GM18867 (cell line): ENCODE measurements around the gene ABLIM2.

ENCODE experiments used
- ATAC-seq: cut with Tn5 transposase; IDR thresholded peaks from one replicate; pipeline ENCODE4 v1.9.1; 2021; ENCODE audit warnings: mild to moderate bottlenecking, moderate library complexity; ENCODE audit not compliant: unreplicated experiment

Gene ABLIM2

DNA sequence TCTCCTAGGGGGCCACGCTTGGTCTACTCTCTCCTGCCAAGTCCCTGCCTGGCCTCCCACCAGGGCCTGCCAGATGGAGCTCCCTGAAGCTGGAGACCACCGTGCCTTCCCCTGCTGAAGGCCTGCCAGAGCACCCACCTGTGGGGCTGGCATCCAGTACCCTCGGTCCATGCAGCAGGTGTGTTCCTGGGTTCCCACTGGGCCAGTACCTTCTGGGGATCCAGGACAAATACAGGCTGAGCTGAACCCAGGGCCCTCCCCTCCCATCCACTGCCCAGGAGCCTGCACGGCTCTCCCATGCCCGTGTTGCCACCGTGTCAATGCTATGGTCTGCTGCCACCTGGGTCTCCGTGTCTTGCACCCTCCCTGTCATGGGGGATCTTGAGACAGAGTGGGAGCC is 68.8 kb downstream of the ABLIM2 start:
- no peak for ATAC-seq

DNA sequence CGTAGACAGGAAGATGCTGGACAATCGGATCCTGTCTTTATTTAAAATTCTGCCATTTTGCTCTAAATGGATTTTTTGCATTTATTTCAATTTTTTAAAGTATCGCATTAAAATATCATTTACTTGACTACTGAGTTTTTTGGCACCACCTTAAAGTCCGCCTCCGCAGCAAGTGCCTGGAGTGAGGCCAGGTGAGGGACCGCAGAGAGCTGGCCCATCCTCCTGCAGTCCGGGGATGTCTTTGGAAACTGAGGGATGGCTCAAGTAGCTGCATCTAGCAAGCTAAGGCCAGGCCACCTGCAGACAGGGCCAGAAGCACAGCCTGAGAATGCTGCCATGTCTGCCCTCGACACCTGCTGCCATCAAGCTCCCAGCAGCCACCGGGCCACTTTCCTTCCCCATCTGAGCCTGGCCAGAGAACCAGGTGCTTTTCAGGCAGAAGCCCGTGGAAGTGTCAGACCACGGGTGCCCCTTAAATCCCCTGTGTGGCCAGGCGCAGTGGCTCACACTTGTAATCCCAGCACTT is 69.6 kb downstream of the ABLIM2 start:
- ATAC-seq = no peak

DNA sequence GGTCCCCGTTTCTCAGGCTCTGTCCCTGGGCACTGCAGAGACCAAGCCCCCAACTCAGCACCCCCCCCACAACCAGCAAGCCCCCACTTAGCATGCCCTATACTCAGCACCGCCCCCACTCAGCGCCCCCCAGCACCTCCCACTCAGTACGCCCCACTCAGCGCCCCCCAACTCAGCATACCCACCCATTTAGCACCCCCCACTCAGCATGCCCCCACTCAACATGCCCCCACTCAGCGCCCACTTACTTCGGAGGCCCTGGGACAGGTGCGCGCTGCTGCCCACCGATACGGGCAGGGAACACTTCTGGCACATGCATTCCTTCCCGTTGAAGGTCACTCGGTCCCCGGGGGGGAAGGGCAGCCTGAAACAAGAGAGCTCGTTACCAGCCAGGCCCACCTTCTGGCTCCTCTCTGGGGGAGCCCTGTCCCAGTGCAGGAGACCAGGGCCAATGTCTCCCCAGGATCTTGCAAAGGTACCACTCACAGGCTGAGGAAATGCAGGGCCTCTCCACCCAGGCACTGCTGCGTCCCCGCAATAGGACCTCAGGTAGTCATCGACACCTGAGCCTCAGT is 70.6 kb downstream of the ABLIM2 start:
- no peak for ATAC-seq

DNA sequence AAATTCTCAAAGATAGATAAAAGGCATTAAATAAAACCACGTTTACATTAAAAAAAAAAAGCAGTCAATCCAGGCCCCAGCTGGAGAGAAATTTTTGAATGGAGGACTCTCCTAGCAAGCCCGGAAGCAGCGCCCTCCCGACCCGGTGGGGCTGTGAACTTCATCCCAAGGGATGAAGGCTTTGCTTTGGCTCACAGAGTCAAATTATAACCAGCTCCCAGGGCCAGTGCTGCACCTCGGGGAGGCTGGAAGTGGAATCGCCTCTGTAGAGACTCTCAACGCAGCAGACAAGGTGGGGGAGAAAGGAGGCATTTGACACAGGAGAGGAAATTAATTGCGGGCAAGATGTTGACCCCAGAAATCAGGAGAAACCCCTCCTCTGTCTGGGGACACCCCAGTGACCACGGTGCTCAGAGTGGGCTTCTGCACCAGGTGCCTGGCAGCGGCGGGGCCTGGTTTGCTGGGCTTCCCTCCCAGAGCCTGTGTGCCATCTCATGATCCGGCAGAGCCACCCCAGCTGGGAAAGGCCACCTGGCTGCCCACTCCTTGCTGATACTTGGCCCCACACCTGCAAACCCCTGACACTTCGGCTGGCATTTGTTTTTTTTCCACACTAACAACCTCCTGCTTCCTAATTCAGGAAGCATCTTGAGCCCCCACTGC is 71.7 kb downstream of the ABLIM2 start:
- ATAC-seq = no peak

DNA sequence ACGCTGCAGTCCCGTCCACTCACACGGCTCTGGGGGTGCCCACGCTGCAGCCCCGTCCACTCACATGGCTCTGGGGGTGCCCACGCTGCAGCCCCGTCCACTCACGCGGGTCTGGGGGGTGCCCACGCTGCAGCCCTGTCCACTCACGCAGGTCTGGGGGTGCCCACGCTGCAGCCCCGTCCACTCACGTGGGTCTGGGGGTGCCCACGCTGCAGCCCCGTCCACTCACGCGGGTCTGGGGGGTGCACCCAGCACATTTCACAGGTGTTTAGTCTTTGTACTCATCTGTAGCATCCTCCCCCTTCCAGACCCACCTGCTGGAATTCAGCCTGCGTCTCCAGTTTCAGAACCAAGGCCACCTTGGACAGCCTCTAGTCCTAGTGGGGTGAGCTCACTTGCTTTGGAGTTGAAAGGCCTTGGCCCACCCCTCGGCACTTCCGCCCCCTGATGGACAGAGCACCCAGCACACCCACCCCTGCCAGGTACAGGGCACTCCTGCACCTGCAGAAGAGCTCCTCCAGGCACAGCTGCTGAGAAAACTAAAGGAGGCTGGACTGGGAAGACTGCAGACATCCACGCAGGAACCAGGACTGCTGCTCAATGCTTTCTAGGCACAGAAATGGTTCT is 73.0 kb downstream of the ABLIM2 start:
- no peak for ATAC-seq

DNA sequence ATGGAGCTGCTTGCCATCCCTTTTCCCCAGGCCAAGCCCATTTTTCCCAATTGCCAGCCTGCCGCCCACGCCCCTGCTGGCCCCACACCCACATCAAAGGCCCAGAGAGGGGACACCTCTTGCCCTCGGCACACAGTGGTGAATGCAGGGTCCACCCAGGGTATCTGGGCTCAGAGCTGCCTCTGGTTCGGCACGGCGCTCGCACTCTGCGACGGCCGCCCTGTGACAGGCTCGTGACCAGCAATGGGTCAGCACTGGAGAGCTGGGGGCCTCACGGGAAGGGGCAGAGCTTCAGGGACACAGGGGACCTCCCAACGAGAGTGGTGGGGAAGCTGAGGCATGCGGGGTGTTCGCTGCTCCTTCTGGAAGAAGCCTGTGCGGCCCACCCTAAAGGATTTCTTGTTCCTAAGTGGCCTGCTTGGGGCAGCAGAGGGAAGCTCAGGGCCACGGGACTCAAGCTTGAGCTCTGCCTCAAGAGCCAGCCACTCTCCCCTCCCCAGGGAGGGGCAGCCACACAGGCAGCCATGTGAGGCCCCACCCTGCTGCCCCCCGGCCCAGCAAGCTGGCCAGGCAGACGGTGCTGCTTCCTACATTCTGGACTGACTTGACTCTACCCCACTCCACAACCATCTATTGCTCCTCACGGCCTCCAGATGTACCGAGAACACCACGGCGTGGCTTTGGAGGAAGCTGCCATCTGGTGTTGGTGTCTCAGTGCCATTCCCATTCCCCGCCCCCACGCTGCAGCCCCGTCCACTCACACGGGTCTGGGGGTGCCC is 73.7 kb downstream of the ABLIM2 start:
- ATAC-seq = no peak

DNA sequence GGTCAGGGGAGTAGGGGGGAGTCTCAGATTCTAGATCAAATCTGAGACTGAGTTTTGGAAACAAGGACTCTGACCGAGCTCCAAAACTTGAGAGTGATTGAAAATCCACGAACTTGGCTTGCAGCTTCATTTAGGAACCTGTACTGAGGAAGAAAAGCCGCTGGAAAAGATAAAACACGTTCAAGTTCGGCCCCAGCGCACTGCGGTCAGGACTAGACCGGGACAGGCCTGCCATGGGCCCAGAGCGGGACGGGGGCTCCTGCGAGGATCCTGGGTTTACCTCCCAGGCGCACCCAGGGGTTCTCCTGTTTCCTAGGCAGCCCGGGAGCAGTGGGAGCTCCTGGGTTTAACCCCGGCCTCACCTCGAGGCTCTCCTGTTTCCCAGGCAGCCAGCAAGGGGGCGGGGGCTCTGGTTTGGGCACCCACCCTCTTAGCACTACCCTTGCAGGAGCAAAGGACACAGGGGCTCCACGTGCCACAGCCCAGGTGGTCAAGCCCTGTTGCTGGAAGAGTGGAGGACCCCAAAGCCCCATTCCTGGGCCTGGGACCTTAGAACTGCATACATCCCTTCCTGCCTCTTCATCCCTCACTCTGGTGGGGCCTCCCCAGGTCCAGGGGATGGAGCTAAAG is 74.5 kb downstream of the ABLIM2 start:
- ATAC-seq = no peak

DNA sequence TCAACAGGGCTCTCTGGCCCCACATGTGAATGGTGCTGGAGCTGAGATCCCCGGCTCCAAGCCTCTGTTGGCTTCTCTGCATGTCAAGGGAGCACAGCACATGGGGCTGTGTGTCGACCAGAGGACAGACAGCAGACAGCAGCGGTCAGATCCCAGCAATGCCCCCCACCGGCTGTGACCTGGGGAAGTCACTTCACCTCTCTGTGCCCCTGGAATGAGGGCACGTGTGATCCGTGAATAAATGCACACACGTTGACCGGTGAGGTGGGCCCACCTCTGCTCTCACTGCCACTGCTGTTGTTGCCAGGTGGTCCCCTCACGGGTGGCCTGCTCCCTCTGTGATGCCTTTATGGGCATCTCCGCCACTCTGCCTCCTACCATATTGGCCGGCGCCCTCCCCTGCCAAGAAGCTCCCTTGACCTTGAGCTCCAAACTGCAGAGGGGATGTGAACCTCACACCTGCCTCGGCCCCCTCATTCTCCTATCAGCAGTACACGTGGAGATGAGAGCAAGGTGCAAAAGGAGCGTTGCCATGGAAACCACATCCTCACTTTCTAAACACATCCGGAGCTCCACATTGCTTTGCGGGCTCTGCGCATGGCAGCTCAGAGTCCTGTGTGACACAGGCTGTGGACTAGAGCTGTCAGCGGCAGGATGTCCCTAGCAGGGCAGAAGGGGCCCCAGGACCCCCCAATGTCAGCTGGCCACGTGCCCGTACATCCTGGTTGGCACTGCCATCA is 75.4 kb downstream of the ABLIM2 start:
- ATAC-seq = no peak

DNA sequence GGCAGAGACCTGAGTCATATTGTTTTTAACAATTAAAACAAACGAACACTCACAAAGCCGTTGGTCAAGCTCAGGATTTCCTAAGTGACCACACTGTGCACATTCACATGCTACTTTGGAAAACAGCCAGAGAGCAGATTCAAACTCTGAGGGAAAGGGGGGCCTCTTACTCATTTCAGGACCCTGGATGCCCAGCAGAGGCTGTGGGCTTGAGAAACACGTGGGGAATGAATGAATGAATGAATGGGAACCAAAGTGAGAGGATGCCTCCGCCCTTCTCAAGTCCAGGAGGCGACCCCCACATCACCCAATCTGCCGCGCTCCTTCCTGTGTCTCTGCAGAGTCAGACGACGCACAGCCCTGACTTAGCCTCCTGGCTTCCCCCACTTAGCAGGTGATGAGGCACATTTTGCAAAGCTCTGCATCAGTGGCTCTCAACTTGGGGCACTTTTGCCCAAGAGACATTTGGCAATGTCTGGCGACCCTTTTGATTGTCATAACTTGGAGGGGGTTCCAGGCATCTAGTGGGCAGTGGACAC is 76.0 kb downstream of the ABLIM2 start:
- ATAC-seq = no peak

DNA sequence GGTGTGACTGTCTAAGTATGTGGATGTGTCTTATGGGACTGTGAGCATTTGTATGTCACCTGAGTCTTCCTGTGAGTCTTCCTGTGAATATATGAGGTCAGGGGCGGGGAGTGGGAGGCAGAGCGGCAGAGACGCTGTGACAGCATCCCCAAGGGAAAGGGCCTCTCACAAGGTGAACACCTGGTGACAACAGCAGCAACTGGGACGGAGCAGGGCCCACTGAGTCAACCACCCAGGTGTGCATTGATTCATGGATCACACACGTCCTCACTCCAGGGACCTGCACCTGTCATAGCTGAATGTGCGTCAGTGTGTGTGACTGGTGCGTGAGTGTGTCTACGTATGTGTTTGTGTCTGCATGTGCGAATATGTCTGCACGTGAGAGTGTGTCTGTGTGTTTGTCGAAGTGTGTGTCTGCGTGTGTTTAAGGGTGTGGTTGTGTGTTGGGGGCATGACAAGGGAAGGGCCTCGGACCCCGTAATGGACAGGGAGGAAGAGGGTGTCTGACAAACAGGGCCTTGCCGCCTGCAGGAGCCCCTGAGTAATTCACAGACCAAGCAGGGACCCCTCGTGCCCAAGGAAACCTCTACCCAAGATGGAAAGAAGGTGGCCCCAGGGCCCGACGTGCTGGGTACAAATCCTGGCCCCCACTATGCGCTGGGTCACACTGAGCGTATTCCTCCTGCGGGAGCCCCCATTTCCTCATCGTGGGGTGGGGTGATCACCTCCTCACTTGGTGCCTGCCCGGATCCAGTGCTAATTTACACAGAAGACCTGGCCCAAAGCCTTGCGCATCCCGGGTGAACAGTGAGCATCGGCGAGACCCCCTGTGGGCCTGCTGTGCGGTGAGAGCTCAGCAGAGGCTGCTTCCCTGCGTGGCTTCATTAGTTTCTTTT is 76.7 kb downstream of the ABLIM2 start:
- no peak for ATAC-seq

DNA sequence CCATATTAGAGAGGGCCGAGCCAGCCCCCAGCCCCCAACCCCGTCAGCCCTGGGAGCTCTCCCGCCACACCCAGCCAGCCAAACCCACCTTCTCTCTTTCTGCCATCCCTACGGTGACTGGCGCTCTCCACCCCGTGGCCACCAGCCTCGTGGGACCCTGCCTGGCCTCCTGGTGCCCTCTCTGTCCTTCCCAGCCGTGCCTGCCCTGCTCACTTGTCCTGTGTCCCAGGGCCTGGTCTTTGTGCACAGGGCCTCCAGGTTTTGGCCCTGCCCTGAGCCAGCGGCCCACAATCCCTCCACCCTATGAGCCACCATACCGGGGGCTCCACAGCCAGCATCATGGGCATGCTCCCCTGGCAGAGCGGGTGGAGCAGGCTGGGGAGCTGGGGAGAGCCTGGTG is 77.4 kb downstream of the ABLIM2 start:
- ATAC-seq = no peak

DNA sequence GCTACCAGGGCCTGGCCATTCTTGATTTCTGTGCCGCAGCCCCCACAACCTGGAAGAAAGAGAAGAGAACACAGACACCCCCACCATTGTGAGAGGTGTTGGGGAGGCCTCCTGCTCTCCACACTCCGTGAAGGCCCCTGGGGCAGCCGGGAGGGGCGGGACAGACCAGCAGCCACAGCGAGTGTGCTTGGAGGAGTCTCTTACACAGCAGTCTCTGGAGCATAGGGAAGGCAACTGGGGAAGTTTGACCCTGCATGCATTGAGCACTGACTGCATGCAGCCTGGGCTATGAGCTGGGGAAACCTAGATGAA is 77.9 kb downstream of the ABLIM2 start:
- ATAC-seq = no peak

DNA sequence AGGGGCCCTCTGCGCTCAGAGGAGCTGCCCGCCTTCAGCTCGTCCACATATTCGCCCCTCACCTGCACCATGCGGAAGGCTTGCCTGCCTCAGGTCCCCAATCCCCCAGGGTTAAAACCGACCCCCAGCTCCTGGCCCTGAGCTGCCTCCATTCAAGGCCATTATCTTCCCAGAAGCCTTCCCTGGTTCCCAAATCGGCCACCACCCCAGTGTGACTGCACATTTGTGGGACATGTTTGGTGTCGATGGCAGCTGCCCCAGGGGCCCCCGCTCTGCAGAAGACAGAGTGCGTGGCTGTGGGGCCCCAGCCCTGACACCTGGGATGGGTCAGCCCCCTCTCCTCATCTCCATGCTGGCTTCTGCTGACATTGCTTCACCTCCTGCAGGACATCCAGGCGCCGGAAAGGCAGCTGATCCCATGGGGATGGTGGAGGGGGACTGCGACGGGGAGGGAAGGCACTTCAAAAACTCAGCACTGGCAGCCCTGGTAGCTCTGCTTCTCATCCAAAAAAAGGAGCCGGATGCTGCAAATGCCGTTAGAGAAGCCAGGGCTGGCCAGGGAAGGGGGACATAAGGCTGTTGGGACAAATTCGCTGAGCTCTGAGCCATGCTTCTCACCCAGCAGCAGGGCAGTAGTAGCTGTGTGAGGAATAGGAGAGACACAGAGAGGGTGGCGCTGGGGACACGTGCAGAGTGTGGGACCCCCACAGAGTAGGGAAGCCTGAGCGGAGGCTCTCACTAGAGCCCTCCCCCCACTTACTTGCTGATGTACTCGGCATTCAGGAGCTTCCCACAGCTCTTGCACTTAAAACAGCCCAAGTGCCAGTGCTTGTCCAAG is 78.5 kb downstream of the ABLIM2 start:
- no peak for ATAC-seq

DNA sequence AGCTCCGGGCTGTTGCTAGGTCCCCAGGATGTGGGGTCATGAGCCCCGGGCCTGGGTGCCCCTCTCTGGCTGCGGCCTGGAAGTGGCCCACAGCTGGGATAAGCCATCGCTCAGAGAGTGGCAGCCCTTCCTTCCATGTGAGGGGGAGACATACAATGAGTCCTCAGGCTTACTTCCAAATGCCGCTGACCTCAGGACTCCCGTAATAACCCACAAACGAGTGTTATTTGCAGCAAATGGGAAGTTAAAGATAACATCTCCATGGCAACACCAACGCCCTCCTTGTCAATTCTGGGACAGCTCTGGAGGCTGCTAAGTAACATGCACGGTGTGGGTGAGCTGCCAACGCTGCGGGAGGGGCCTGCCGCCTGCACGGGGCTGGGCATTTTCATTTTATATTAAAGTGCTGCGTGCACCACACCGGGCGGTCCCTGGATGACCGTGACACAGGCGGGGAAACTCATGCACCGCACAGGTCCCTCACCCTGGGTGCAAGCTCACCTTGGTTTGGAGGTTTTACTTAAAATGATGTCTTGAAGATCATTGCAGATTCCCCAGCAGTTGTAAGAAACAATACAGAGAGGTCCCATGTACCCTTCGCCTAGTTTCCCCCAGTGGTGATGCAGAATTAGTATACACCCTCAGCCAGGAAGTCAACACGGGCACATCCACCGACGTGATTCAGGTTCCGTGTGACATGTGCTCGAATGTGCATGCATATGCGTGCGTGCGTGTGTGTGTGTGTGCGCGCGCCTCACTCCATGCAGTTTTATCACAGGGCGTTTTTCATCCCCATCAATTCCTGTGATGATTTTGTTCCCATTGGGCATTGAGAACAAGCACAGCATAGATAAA is 79.4 kb downstream of the ABLIM2 start:
- no peak for ATAC-seq

DNA sequence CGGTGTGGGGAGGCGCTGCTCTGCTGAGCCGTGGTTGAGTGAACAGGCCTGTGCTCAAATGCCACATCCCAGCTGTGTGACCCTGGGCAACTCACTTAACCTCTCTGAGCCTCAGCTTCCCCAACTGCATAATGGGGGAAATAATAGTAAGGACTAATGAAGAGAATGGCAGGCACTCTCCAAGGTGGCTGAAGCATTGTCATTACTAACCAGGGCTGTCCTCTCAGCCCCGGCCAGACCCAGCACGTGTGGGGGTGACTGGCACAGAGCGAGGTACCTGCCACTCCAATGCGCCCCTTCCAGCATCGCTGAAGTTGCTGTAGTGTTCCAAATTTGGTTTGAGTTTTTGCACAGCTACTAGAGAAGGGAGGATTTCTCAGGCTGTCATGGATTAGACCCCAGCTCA is 80.0 kb downstream of the ABLIM2 start:
- ATAC-seq = no peak

DNA sequence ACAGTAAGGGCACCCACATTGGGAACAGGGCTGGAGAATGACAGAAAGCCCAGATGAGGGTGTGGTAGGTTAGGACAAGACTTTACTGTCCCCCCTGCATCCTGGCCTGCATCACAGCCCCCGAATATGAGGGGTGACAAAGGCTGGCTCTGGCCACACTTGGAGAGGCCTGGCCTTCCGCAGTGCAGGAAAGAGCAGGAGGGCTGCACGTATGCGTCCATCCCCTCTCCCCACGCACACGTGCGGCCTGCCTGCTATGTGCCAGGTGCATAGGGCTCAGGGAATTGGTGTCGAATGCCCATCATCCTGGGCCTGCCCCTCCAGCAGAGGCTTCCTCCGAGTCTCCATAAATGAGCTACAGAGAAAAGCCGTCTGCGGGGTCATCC is 80.5 kb downstream of the ABLIM2 start:
- no peak for ATAC-seq
